GM21360 (cell line): ENCODE results near the gene STBD1.
"Not testable (repeated sequence)": the region's sequence is repeated elsewhere in the genome, so short reads cannot be mapped to it uniquely, and the experiment has no call there.

ENCODE experiments used
- ATAC-seq: cut with Tn5 transposase; IDR thresholded peaks from one replicate; pipeline ENCODE4 v1.9.1; 2021; ENCODE audit warnings: mild to moderate bottlenecking, moderate library complexity; ENCODE audit not compliant: unreplicated experiment

Gene STBD1

GRCh38 chr4:76305971-76306881 lies at the start of gene STBD1:
STBD1 (plus strand) TSS chr4:76306733; CDS start chr4:76306770, 37 bp downstream.
- ATAC-seq = no peak

GRCh38 chr4:76256968-76257367 lies 49.6 kb upstream of the STBD1 start:
- no peak for ATAC-seq

- ATAC-seq = no peak
These were observed 48.7 kb upstream of the STBD1 start for GRCh38 chr4:76257824-76258223.

- no peak for ATAC-seq
These were observed 46.0 kb upstream of the STBD1 start for GRCh38 chr4:76260571-76260970.

DNA sequence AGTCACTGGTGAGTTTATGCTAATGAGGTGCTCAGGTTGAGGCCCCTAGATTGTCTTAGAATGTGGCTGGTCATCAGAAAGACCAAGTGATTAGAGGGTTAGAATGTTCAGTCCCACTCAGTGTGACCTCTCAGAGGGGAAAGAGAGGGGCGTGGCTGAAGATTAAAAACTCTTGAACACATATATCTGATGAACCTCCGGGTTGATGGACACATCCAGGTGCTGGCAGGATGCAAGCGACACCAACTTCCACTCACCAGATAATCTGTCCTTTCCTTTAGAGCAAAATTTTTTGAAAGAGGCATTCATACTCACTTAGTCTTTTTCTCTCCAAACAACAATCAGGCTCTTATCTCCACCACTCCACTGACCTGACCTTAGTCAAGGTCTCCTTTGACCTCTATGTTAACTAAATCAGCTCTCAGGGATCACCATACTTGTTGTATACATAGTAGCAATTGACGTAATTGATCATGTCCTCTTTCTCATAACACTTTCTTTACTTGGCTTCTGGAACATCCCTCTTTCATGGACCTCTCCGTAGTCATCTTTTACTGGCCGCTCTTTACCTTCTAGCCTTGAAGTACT lies 40.8 kb upstream of the STBD1 start:
- no peak for ATAC-seq

DNA sequence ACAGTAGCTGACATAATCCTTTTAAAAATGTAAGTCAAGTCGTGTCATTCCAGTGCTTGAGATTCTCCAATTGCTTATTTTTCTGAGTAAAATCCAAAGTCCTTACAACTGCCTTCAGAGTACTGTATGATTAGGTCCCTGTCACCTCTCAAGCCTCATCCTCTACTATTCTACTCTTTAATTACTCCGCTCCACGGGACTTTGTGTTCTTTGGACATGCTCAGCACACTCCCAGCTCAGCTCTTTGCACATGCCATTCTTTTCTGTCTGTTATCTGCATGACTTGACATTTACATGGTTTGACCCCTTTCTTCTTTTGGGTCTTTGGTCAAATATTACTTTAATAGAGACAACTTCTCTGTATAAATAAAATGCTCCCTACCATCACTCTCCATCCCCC lies 39.9 kb upstream of the STBD1 start:
- ATAC-seq = no peak

- no peak for ATAC-seq
These were observed 38.7 kb upstream of the STBD1 start for GRCh38 chr4:76267811-76268210.

DNA sequence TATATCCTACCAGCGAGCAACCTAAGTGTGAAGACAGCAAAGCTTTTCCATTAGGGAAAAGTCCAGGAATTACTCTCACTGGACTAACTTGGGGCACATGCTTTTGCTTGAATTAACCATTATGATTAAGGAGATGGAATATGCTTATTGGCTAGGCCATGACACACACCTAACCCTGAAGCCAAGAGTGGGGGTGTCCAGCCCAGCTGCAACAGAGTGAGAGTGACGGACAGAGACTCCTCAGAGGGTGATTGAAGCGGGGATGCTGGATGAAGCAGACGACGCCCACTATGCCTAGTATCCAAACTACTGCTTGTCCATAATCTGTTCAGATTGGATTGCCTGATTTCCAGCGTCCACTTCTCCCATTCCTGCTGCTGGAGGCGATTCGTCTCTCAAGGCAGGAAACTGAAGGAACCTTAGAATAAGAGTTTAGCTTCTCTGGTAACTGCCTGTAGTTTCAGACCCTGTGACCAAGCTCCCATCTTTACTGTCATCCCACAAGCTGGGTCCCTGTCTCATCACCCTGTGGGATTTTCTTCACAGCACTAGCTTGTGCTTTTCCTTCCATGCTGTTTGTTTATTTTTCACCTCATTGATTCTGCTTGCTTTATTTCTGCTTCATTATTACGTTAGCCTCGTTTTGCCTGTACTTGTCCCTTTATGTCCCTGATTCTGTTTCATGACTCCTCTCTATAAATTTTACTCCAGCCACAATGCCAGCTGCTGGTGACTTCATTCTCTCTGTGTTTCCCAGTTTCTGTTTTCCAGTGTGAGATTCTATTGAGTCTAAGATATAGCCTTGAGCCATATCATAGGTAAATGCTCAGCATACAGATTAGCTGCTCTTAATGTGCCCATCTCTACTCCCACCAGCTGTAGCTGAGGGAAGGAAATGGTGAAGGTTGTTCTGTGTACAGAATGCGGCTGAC lies 36.0 kb upstream of the STBD1 start:
- ATAC-seq = no peak

DNA sequence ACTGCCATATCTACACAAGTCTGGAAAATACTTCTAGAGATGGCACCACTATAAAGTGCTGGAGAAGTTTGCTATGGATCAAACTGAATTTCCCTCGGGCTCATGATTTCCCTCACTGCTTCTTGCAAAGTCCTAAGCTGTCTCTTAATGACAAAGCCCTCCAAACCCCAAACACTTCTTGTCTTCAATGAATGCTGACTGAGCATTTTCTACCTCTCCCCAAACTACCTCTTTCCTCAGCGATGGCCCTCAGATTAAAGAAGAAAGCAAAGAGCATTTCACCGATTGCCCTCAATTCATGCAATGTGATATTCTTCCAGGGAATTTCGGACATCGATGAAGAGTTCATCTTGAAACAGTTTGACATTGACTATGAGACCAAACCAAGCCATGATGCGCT lies 35.3 kb upstream of the STBD1 start:
- ATAC-seq = no peak

DNA sequence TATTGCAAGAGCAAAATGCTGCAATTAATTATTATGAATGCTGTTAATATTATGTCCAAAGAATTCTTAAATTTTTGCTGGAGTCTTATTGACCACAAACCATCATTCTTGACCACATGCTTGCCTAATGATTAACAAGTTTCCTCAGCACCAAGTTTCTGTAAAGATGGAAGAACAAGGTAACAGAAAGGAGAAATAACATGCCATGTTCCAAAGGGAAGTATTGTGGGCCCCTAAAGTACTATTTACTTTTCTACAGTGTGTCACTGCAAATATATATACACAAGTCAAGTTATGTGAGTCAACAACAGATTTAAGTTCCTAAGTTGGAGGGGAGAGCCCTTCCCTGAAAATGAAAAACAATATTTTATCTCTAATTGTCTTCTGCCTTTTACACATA lies 34.5 kb upstream of the STBD1 start:
- no peak for ATAC-seq

DNA sequence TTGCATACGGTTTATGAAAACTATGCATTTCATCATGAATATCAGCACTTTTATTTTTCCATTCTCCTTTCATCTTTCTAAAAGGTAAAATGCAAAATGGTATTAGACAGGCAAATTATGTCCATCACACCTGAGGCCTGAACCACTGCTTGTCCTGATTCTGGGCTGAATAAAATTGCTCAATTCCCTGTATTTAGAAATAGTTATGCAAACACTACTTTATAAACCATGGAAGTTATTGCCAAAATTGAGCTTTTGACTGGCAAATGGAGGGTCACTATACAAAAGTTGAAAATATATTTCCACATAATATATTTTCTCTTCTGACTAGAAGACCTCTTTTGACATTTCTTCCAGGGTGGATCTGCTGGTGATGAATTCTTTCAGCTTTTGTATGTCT lies 34.0 kb upstream of the STBD1 start:
- ATAC-seq = no peak

GRCh38 chr4:76272999-76273398 lies 33.5 kb upstream of the STBD1 start:
- no peak for ATAC-seq

DNA sequence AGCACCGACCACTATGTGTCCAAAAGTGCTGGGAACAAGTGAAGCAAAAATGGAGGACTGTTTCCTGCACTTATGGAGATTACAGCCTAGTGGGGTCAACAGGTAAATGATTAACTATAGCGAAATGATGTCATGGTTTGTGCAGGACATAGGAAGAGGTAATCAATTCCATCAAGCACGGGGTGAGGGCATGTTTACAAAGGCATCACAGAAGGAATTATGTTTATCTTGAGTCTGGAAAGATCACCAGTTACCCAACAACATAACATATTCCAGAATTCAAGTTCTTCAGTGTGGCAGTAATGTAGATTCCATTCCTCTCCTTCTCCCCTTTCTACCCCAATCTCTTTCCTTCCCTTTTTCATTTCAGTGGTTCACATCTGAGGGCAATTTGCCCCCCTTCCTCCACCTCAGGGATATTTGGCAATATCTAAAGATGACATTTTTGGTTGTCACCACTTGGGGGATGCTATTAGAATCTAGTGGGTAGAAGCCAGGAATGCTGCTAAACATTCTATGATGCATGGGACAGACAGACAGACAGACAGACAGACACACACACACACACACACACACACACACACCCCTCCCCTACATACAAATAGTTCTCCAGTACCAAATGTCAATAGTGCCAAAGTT lies 30.9 kb upstream of the STBD1 start:
- ATAC-seq = no peak

- ATAC-seq = no peak
These were observed 29.7 kb upstream of the STBD1 start for GRCh38 chr4:76276813-76277212.

DNA sequence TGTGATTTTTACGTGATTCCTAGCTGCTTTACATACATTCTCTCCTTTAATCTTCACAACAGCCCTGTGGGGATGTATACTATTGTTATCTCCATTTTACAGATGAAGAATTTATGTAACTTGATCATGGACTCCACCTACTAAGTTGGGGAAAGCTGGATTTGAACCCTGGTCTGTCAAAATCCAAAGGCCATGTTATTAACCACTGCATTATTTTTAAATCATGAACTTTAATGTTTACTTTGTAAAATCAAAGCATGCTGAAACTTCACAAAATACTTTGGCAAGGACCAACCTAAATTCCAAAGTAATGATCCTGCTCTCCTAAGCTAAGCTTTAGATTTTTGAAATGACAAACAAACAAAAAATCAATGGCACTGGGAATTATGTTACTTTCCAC lies 28.9 kb upstream of the STBD1 start:
- ATAC-seq = no peak

- no peak for ATAC-seq
These were observed 27.9 kb upstream of the STBD1 start for GRCh38 chr4:76278583-76278982.

GRCh38 chr4:76279462-76279861 lies 27.1 kb upstream of the STBD1 start:
- no peak for ATAC-seq

- ATAC-seq = no peak
These were observed 25.8 kb upstream of the STBD1 start for GRCh38 chr4:76280488-76281441.

DNA sequence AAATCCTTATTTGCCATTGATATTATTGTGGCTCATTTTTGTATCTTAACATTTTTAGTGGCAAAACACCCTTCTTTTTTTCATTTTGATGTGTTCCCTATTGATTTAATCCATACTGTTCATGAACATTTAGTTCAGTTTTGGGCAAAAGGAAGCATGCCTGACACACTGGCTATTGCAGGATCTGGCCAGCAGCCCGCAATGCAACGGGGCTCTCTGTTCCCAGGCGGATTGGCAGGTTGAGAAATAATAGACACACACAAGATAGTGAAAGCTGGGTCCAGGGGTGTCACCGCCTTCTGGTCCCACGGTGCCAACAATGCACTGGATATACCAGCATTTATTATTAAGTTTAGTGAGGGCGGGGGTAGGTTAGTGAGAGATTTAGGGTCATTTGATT lies 24.9 kb upstream of the STBD1 start:
- not testable (repeated sequence) for ATAC-seq
